ENCODE measurements around the gene SPATA31C2. TPM values are rescaled to one million over a fixed set of nuclear protein-coding genes. Genes with fewer than 3 reads are reported as not detected.

SPATA31C2 gene
- total RNA-seq, 1 experiment from 2014 or later: not detected

DNA sequence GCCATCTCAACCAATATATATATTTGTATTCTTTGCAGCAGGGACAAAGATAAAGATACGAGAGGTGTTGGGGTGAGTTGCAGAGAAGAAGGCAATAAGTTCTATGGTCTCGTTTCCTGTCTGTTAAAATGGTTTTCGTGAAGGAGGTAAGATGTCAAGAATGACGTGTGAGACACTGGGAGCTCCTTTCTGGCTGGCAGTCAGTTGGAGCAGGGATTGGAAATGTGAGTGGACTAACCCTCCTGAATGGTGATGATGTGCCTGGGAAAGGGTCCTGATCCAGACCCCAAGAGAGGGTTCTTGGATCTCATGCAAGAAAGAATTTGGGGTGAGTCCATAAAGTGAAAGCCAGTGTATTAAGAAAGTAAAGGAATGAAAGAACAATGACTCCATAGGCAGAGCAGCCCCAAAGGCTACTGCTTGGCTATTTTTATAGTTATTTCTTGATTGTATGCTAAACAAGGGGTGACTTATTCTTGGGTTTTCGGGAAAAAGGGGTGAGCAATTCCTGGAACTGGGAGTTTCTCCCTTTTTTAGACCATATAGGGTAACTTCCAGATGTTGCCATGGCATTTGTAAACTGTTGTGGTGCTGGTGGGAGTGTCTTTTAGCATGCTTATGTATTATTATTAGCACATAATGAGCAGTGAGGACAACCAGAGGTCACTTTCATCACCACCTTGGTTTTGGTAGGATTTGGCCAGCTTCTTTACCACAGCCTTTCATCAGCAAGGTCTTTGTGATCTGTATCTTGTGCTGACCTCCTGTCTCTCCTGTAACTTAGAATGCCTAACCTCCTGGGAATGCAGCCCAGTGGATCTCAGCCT lies 53.7 kb downstream of the SPATA31C2 start:
- no peaks in the 10 kb centered on the region for H3K36me3 ChIP-seq (ENCODE audit: control insufficient read depth in 1 of 2, insufficient read depth in 2 of 2, low read length in 2 of 2)
- no peak overlapping the region for H2AFZ ChIP-seq (ENCODE audit: low read depth, low read length, poor library complexity, severe bottlenecking)
- no peak overlapping the region for H3K27ac ChIP-seq (ENCODE audit: low read depth, low read length)
- no peaks in the 10 kb centered on the region for H4K20me1 ChIP-seq (ENCODE audit: insufficient read depth)
- intact Hi-C loops (cut with micrococcal nuclease): no loop called here
- no peaks in the 10 kb centered on the region for H3K9me3 ChIP-seq (ENCODE audit: control insufficient read depth in 1 of 2, insufficient read depth in 1 of 2, low read depth in 1 of 2, low read length in 2 of 2)
- ChIA-PET CTCF (no interaction called here), POLR2A (no interaction called here), RAD21 (ENCODE audit: low non-redundant PET in 1 of 2, low total read pairs in 2 of 2, uncharacterized antibody in 2 of 2, unreplicated experiment in 2 of 2) (no interaction called here)
- H3K9ac ChIP-seq (ENCODE audit: low read length): no peak overlapping the region
- H3K79me2 ChIP-seq (ENCODE audit: insufficient read depth, low read length): no peaks in the 10 kb centered on the region
- DNase-seq (ENCODE audit: low read depth, low spot score) (no peak), ATAC-seq (no peak)
- H3K4me1 ChIP-seq (ENCODE audit: control insufficient read depth in 1 of 2, insufficient read depth in 2 of 2, low read length in 2 of 2): no peaks in the 10 kb centered on the region
- H3K4me2 ChIP-seq (ENCODE audit: low read length): no peak overlapping the region
- no peaks in the 10 kb centered on the region for H3K9me2 ChIP-seq (ENCODE audit: insufficient read depth)
- no peaks in the 10 kb centered on the region for H3K27me3 ChIP-seq (ENCODE audit: insufficient read depth, low read length)
- H3K4me3 ChIP-seq (replicated peaks in 1 of 2; ENCODE audit: low read depth in 1 of 2, low read length in 2 of 2): no peak overlapping the region
- no peak for TF ChIP-seq ELF1 (IDR thresholded peaks at IDR 0.05; ENCODE audit: borderline replicate concordance, low read depth)
- TF ChIP-seq CBX3 (IDR thresholded peaks at IDR 0.05; ENCODE audit: low read depth): no peak
- no peak for TF ChIP-seq EGR1 (IDR thresholded peaks at IDR 0.05; ENCODE audit: low read depth)
- TF ChIP-seq SIN3A (IDR thresholded peaks at IDR 0.05; ENCODE audit: low read depth): no peak
- TF ChIP-seq EZH2phosphoT487 (IDR thresholded peaks at IDR 0.05; ENCODE audit: borderline replicate concordance): no peak
- TF ChIP-seq FOSL1 (IDR thresholded peaks at IDR 0.05; ENCODE audit: low read depth): no peak
- TF ChIP-seq POLR2AphosphoS5 (IDR thresholded peaks at IDR 0.05; ENCODE audit: low read depth, low read length): no peak
- TF ChIP-seq MAX (IDR thresholded peaks at IDR 0.05): no peak
- TF ChIP-seq JUND (IDR thresholded peaks at IDR 0.05): no peak
- no TSS peak for BruUV-seq (replicated peaks)

Other genes with a start within 250 kb of the SPATA31C2 start
- not detected for gene SPATA31C1, start 220.5 kb downstream of the SPATA31C2 start, total RNA-seq (2021; ENCODE audit: unreplicated experiment)
- gene CDK20, start 163.9 kb downstream of the SPATA31C2 start, total RNA-seq (2021; ENCODE audit: unreplicated experiment): 4.6 TPM
- 74.0 TPM for gene SPIN1, start 250.0 kb upstream of the SPATA31C2 start, total RNA-seq (2021; ENCODE audit: unreplicated experiment)